SH-SY5Y (cell line): ENCODE measurements around the gene TMEM69.

Source experiments
- GATA2 ChIP-seq: IDR thresholded peaks from 2 replicates; pipeline ENCODE4 v1.6.1; 2011; ENCODE audit warnings: mild to moderate bottlenecking, low read depth, low read length
- GATA3 ChIP-seq: IDR thresholded peaks from 2 replicates; pipeline ENCODE4 v1.6.1; 2011; ENCODE audit warnings: low read depth, mild to moderate bottlenecking, low read length, moderate library complexity

TMEM69 gene

DNA sequence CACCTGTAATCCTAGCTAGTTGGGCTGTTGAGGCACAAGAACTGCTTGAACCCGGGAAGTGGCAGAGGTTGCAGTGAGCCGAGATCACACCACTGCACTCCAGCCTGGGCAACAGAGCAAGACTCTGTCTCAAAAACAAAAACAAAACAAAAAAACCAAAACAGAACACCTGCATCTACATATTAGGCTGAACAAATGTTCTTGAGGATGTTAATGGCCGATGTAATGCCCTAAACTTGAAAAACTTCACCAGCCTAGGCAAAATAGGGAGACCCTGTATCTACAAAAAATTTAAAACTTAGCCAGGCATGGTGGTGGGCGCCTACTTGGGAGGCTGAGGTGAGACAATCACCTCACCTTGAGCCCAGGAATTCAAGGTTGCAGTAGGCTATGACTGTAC is 19.5 kb upstream of the TMEM69 start:
- TF ChIP-seq GATA3 (no peak), GATA2 (no peak)

DNA sequence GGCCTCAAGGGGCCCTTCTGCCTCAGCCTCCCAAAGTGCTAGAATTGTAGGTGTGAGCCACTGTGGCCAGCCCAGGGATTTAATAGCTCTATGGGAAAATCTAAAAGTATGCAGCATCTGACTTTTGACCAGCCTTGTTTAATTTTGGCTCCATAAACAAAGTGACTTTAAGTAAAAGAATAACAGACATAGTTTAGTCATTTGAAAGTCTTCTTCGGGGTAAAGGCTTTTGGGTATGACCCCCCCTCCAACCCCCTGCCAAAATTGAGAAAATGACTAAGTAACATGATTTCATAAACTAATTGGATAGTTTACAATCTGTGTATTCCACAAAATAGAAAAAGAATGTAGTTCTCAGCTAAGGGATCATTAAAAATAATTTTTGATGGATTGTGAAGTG is 18.6 kb upstream of the TMEM69 start:
- TF ChIP-seq GATA2 (no peak), GATA3 (no peak)

- TF ChIP-seq GATA3, result no peak
- TF ChIP-seq GATA2, result no peak
These were observed 17.9 kb upstream of the TMEM69 start for GRCh38 chr1:45669859-45670655.

DNA sequence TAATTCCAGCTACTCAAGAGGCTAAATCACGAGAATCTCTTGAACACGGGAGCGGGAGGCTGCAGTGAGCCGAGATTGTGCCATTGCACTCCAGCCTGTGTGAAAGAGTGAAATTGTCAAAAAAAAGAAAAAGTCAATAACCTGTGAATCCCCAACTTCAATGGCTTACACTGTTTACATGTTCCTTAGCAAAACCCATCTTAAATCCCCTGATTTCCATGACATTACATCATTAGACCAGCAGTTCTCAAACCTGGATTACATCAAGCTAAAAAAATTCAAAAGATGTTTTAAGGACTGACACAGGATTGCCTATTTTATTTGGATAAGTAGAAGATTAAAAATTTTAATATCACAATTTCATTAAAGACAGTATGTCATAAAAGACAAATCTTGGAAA is 14.0 kb upstream of the TMEM69 start:
- TF ChIP-seq GATA3, result no peak
- no peak for TF ChIP-seq GATA2

DNA sequence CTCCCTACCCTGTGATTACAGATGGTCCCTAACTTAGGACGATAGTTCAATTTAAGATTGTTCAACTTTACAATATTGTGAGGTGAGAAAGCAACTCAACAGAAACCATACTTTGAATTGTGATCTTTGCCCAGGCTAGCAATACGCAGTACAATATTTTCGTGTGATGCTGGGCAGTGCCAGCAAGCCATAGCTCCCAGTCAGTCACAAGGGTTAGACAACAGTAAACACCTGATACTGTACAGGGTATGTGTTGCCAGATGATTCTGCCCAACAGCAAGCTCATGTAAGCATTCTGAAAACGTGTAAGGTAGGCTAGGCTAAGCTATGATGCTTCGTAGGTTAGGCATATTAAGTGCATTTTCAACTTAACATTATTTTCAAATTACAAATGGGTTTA is 13.5 kb upstream of the TMEM69 start:
- no peak for TF ChIP-seq GATA2
- TF ChIP-seq GATA3, result no peak

DNA sequence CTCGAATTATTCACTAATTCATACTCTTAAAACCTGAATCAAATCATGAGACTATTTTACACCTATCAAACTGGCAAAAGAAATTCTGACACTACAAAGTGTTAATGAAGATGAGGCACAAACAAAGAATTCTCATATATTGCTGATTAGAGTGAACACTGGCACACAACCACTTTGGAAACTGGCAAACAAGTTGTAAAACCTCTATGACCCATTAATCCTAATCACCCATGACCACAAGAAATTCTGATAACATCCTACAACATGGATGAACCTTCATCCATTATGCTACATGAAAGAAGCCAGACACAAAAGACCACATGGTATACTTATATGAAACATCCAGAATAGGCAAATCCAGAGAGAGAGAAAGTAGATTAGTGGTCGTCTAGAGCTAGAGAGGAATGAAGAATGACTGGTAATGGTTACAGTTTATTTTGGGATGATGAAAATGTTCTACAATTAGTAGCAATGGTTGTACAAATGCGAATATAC is 10.2 kb upstream of the TMEM69 start:
- no peak for TF ChIP-seq GATA3
- TF ChIP-seq GATA2, result no peak

- TF ChIP-seq GATA3, result no peak
- TF ChIP-seq GATA2, result no peak
These were observed 9.5 kb upstream of the TMEM69 start for GRCh38 chr1:45678489-45678888.

- TF ChIP-seq GATA3, result no peak
These were observed 8.9 kb upstream of the TMEM69 start for GRCh38 chr1:45679123-45679522.

DNA sequence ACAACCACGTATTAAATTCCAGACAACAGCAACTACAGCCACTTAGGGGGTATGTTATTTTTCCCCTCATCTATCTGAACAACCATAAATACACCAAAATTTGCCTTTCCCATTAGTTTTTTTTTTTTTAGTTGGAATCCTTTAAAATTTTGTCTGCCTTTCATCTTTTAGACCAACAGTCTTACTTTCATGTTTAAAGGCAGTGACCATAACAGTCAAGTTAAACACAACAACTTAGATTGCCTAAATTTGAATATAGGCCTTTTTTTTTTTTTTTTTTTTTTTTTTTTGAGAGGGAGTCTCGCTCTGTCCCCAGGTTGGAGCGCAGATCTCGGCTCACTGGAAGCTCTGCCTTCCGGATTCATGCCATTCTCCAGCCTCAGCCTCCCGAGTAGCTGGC is 5.0 kb upstream of the TMEM69 start:
- TF ChIP-seq GATA2, result no peak

GRCh38 chr1:45684402-45684801 is 3.6 kb upstream of the TMEM69 start:
- TF ChIP-seq GATA2 (no peak), GATA3 (no peak)

GRCh38 chr1:45685308-45686014 is 2.5 kb upstream of the TMEM69 start:
- TF ChIP-seq GATA2, result no peak
- TF ChIP-seq GATA3, result no peak

- no peak for TF ChIP-seq GATA3
- TF ChIP-seq GATA2, result no peak
These were observed 2.0 kb upstream of the TMEM69 start for GRCh38 chr1:45686015-45686287.

- TF ChIP-seq GATA2 (no peak), GATA3 (no peak)
These were observed 1.5 kb upstream of the TMEM69 start, which contains the start of gene GPBP1L1 for GRCh38 chr1:45686288-45687013. TSS of gene GPBP1L1 (minus strand) at chr1:45686533. CDS start at chr1:45659087, 27,446 bp downstream.

- TF ChIP-seq GATA3, result no peak
- TF ChIP-seq GATA2, result no peak
These were observed 797 bp upstream of the TMEM69 start for GRCh38 chr1:45687014-45687753.
